HG03457 (cell line): ENCODE data around the gene JARID2.

Experiments used
- ATAC-seq: cut with Tn5 transposase; IDR thresholded peaks from one replicate; pipeline ENCODE4 v1.9.1; 2021; ENCODE audit warnings: moderate number of reproducible peaks; ENCODE audit not compliant: unreplicated experiment

JARID2 gene

DNA sequence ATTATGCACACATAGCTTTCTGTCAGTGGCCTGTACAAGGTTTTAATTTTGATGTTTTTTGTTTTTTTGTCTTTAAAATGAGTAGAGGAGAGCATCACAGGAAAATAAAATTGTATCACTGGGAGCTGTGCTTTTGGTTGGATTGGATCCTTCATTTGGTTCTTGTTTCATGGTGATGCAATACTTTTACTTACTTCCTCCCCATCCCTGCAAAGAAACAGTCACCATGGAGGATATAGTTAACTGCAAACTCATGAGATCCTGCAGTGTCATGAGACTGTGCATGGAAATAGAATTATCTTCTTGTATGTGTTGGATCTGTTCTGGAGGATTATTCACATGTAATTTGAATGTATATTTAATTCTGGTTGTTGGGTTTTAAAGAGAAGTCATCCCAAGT lies 122.3 kb downstream of the JARID2 start:
- no peak for ATAC-seq

DNA sequence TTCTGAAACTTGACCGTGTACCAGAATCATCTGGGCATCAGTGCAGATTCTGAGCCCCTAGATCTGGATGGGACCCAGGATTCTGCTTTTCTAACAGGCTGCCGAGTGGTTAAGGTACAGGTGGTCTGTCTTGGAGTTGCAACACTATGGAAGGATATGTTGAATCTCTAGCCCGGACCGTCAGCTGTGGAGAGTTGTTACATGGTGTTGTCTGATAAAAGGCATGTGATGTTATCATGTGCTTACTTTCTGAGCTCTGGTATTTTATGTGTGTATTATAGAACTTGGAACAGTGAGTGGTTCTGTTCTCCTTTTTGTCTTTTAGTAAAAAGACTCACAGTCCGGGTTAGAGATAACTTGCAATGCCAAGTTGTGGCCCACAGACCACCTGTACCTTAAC lies 123.0 kb downstream of the JARID2 start:
- ATAC-seq: no peak

GRCh38 chr6:15369838-15370237 lies 124.0 kb downstream of the JARID2 start:
- ATAC-seq: no peak

GRCh38 chr6:15370733-15371671 lies 125.1 kb downstream of the JARID2 start:
- ATAC-seq: no peak

DNA sequence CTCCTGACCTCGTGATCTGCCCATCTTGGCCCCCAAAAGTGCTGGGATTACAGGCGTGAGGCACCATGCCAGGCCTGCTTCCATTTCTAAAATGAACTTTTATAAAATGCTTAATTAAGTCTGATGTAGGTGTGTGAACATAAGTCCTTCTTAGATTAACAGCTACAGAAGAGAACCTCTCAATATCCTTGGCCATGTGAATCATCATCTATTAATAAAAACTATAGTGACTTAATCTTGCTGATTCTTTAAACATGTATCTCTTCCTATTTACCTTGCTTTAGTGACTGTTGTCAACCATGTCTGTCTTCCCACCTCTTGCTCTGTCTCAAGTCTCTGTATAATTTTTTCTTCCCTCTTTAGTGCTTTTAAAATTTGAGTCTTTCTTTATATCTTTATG lies 127.1 kb downstream of the JARID2 start:
- no peak for ATAC-seq

DNA sequence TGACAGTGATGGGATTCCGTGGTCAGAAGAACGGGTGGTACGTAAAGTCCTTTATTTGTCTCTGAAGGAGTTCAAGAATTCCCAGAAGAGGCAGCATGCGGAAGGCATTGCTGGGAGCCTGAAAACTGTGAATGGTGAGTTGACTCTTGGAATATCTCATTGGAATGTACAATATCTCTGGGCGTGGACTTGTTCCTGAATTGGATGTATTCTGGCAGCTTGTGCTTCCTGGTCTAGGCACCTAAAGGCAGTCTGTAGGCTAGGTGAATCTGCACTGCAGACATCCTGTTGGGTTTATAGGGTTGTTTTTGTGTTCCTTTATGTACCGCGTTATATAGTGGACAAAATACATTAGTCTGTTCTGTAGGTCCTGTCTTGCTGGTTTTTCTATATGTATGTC lies 128.2 kb downstream of the JARID2 start:
- no peak for ATAC-seq

DNA sequence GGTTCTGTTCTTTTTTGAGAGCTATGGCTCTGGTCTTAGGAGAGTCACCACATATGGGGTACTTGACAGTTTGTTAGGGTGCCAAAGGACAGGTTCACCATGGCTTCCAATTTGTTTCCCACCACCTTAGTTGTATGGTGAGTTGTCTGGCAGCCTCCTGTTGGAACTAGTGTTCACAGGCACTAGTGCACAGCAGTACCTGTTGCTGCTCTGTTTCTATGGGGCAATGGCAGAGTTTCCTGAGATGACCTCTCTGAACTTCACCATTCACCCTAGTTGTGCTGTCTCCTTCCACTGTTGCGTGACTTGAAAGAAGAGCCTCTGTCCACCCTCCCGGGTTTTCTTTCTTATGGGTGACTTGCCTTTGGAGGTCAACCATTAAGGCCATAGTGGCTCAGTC lies 129.1 kb downstream of the JARID2 start:
- no peak for ATAC-seq

DNA sequence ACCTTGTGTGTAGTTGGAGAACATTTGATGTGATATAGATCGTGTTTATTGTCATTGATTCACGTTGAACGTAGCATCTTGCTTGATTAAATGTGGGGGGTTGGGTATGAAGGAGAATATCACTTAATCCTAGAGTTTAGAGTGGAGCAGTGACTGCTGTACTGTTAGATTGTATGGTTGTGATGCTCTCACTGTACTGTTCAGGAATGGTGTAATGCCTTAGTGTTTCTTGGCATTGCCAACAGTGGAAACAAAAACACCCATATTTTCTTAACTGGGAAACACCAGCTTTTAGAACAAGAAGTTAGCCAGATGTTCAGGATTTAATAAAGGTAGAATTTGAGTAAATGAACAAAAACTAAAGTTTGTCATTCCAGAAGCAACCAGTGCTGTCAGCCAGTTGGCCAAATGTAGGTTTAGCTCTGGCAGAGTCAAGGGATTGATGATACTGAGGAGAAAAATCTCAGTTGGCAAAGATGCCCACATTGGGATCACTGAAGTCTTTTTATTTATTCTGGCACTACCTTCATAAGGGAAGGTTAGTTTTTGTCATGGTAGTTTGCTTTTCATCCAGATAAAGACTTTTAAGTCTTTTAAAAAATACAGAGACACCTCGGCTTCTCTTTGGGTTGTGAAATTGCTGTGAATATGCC lies 129.9 kb downstream of the JARID2 start:
- ATAC-seq: no peak

GRCh38 chr6:15376900-15377487 lies 131.1 kb downstream of the JARID2 start:
- no peak for ATAC-seq

DNA sequence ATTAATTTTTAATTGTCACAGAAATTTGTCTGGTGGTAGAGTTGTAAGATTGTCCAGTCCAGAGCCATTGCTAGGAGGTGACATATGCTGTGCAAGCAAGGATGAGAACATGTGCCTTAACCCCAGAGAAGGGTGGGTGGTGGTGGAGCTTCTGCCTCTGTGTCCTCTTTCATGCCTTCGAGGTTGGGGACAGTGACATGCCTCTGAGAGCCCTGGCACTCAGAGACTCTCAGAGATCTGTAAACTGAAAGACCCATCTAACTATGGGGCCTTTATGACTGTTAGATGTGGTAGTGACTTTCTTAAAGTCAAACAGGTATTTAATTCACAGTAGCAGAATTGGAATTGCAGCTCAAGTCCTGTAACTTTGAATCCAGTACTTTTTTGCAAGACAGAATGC lies 132.4 kb downstream of the JARID2 start:
- no peak for ATAC-seq

DNA sequence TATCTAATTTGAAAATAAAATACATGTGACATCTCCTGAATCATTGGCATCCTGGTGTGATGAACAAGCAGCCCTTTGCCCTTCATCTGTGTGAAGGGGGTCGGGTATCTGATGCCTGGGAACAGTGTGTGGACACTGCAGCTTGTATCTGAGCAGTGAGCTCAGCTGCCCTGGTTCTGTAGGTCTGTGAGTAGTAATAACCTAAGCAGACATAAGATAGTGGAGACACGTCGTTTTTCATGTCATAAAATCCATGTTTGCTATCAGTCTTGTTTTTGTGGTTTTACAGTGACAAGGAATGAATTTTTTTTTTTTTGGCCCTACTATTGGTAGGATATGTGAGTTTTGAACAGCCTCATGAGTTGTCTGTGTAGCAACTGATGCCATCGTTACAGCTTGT lies 133.0 kb downstream of the JARID2 start:
- no peak for ATAC-seq

- ATAC-seq: no peak
These were observed 134.5 kb downstream of the JARID2 start for GRCh38 chr6:15380351-15380750.

DNA sequence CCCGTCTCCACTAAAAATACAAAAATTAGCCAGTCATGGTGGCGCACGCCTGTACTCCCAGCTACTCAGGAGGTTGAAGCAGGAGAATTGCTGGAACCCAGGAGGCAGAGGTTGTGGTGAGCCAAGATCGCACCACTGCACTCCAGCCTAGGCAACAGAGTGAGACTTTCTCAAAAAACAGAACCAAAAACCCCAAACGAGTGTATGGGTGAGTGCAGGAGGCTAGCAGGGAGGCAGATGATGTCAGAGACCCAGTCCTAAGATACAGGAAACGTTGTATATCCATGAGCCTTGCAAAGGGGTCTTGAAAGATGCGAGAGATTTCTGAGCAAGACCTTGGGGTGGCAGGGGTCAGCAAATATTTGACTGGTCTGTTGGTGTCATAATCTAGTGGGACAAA lies 136.2 kb downstream of the JARID2 start:
- ATAC-seq: no peak

- ATAC-seq: no peak
These were observed 136.8 kb downstream of the JARID2 start for GRCh38 chr6:15382712-15383111.

- no peak for ATAC-seq
These were observed 139.0 kb downstream of the JARID2 start for GRCh38 chr6:15384901-15385300.

DNA sequence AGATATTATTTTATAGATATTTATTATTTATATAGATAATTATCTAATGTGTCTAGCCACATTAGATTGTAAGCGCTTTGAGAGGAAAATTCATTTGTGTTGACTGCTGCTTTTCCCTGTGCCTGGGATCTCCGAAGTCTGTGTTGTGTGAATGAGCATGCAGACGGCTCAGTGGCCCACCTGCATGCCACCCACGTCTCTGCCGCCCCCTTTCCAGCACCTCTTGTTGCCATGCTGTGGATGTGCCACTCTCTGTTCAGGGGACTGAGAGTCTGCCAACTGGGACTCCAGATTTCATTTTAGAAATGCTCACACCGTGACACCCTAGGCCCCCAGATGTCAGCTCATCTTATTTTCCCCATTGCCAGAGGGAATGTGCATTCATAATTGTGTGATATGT lies 139.7 kb downstream of the JARID2 start:
- no peak for ATAC-seq

GRCh38 chr6:15386110-15386755 lies 140.4 kb downstream of the JARID2 start:
- no peak for ATAC-seq

DNA sequence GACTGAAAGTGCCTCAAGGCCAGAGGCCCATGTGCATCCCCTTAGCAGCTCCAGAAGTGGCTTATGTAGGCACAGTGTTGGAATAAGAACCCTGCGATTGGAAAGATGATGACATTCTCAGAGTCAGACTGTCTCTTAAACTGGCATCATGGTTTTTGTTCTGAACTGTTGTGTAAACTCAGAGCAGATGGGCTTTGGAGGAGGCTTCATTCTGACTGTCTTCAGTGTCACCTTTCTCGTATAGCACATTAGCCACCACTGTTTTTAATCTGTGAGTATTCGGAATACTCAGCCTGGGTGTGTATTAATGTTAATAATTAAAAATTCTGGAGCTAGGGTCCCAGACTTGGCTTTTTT lies 140.9 kb downstream of the JARID2 start:
- ATAC-seq: no peak

DNA sequence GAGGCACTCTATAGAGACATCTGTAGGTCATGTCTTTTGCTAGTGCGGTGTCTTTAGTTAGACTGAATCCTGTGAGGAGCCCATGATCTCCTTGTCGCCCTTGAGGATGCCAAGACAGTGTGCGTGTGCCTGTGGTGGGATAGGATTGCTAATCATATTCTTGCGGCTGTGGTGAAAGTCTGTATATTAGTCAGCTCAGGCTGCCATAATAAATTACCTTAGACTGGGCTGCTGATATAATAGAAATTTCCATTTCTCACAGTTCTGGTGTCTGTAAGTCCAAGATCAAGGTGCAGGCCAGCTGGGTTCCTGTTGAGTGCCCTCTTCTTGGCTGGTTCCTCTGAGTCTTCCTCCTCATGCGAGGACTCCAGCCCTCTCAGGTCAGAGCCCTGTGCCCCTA lies 141.2 kb downstream of the JARID2 start:
- ATAC-seq: no peak

- ATAC-seq: no peak
These were observed 143.4 kb downstream of the JARID2 start for GRCh38 chr6:15389084-15389764.
